ENCODE data around the gene EGR1.

EGR1 gene

GRCh38 chr5:138465261-138466124 is at the start of gene EGR1:
TSS of gene EGR1 (plus strand) at chr5:138465479. CDS start at chr5:138465762, 283 bp downstream.
- DNase-seq (ENCODE audit: low read depth, low spot score), result peak; percentile 81

GRCh38 chr5:138418444-138418843 is 46.8 kb upstream of the EGR1 start:
- DNase-seq (ENCODE audit: low read depth, low spot score), result no peak

GRCh38 chr5:138425079-138425478 is 40.2 kb upstream of the EGR1 start:
- no peak for DNase-seq (ENCODE audit: low read depth, low spot score)

- no peak for DNase-seq (ENCODE audit: low read depth, low spot score)
These were observed 29.3 kb upstream of the EGR1 start for GRCh38 chr5:138435943-138436342.

- DNase-seq (ENCODE audit: low read depth, low spot score), result no peak
These were observed 27.1 kb upstream of the EGR1 start for GRCh38 chr5:138438003-138438723.

- no peak for DNase-seq (ENCODE audit: low read depth, low spot score)
These were observed 26.4 kb upstream of the EGR1 start, which contains the start of gene REEP2 for GRCh38 chr5:138438724-138439476. TSS of gene REEP2 (plus strand) at chr5:138439057. CDS start at chr5:138439209, 152 bp downstream.

- no peak for DNase-seq (ENCODE audit: low read depth, low spot score)
These were observed 25.7 kb upstream of the EGR1 start for GRCh38 chr5:138439477-138440158.

- DNase-seq (ENCODE audit: low read depth, low spot score), result no peak
These were observed 24.9 kb upstream of the EGR1 start for GRCh38 chr5:138440159-138441073.

GRCh38 chr5:138441221-138441620 is 24.1 kb upstream of the EGR1 start:
- no peak for DNase-seq (ENCODE audit: low read depth, low spot score)

- no peak for DNase-seq (ENCODE audit: low read depth, low spot score)
These were observed 21.1 kb upstream of the EGR1 start for GRCh38 chr5:138444078-138444773.

GRCh38 chr5:138444774-138445546 is 20.3 kb upstream of the EGR1 start:
- no peak for DNase-seq (ENCODE audit: low read depth, low spot score)

- no peak for DNase-seq (ENCODE audit: low read depth, low spot score)
These were observed 19.6 kb upstream of the EGR1 start for GRCh38 chr5:138445547-138446271.

GRCh38 chr5:138448070-138448469 is 17.2 kb upstream of the EGR1 start:
- no peak for DNase-seq (ENCODE audit: low read depth, low spot score)

GRCh38 chr5:138448481-138449398 is 16.5 kb upstream of the EGR1 start:
- peak; percentile 58 for DNase-seq (ENCODE audit: low read depth, low spot score)

GRCh38 chr5:138449501-138450239 is 15.6 kb upstream of the EGR1 start:
- peak; percentile 57 for DNase-seq (ENCODE audit: low read depth, low spot score)

GRCh38 chr5:138450971-138451370 is 14.3 kb upstream of the EGR1 start:
- DNase-seq (ENCODE audit: low read depth, low spot score), result no peak

Measured in brain pericyte (primary cell).